Epithelial cell of esophagus (primary cell): ENCODE results near the gene NOD1.
"Not testable (repeated sequence)": the region's sequence is repeated elsewhere in the genome, so short reads cannot be mapped to it uniquely, and the experiment has no call there.

Experiments
- DNase-seq: peaks from one replicate; pipeline ENCODE4 v3.0.0; 2010; ENCODE audit warnings: low read depth
- H3K4me3 ChIP-seq: 2 replicates; pipeline ENCODE4 v1.5.1; 2011; ENCODE audit warnings: mild to moderate bottlenecking, low read length, control low read depth
- CTCF ChIP-seq: IDR thresholded peaks from 2 replicates; pipeline ENCODE4 v1.5.1; 2011; ENCODE audit warnings: low read depth, mild to moderate bottlenecking, low read length, control low read depth, inconsistent platforms; ENCODE audit not compliant: insufficient read depth; ENCODE audit errors: missing control alignments

The NOD1 gene

GRCh38 chr7:30424506-30424905 is 54.1 kb downstream of the NOD1 start:
- no peak for TF ChIP-seq CTCF
- H3K4me3 ChIP-seq = no peak overlapping the region
- DNase-seq = no peak

DNA sequence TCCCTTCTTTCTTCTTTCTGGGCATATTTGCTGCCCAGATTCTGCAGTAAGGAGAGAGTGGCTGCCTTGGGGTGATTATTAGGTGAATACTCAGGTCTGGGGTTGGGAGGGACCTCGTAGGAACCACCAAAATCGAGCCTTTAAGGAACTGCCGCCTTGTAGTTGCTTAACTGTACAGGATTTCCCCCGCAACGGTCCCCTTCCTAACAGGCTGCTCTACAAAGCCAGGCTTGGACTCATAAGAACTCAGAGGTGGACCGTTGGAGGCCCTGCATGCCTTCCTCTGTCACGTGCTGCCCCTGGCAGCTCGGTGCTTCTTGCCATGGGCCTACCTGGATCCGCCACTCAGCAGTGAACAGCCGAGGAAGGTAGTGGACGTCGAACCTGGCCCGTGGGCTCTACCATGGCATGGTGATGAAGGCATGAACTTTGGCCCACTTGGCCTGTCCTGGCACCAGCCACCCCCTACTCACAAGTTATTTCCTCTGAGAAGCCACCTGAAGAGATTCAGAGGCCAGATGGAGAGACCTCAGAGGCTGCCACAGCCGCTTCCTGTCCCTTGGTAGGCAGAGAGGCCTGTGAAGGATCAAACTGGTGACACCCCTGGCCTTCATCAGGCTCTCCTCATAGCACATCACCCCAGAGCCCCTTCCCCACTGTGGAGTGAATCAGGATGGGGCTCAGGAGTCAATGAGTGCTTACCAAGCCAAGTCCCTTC is 54.6 kb downstream of the NOD1 start:
- no peak for TF ChIP-seq CTCF
- no peak for DNase-seq
- no peak overlapping the region for H3K4me3 ChIP-seq

GRCh38 chr7:30422922-30423321 is 55.7 kb downstream of the NOD1 start:
- DNase-seq = peak; percentile 33
- no peak for TF ChIP-seq CTCF
- H3K4me3 ChIP-seq = no peak overlapping the region

DNA sequence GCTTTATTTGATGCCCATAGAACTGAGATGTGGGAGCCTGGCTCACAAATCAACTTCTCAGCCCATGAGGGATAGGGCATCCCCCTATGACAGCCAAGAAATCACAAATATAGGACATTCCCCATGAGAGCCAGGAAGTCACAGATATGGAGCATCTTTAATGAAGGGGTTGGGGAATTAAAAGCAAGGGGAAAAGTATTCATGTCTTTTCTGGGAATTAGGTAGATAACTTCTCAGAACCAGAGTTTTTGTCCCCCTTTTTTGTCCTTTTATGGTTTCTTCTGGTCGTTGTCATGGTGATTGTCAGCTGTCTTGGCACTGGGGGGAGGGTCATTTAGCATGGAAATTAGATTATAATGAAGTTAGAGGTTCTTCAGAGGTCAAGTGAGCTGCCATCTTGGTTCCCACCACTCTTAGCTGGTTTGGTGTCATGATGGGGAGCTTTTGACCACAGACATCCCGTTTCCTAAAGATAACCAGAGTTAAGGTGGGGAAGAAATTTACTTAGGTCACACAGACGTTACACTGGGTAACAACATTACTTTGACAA is 56.9 kb downstream of the NOD1 start:
- TF ChIP-seq CTCF = no peak
- DNase-seq = no peak
- no peak overlapping the region for H3K4me3 ChIP-seq

DNA sequence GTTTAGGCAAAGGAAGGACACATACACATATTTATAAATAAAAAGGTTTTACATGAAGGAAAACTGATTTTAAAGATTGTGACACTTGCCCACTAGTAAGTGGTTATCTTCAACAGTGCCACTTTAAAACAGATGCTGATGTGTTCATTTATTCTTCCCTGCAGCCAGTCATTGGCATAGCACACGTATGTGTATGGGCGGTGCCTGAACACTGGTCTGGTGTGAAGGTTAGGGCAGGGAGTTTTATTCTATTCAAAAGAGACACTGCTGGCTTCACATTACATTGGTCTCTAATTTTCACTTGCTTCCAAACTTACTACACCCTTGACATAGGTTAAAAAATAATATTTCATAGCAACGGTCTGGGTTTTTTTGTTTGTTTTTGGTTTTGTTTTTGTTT is 57.9 kb downstream of the NOD1 start:
- no peak for TF ChIP-seq CTCF
- no peak overlapping the region for H3K4me3 ChIP-seq
- DNase-seq = no peak

DNA sequence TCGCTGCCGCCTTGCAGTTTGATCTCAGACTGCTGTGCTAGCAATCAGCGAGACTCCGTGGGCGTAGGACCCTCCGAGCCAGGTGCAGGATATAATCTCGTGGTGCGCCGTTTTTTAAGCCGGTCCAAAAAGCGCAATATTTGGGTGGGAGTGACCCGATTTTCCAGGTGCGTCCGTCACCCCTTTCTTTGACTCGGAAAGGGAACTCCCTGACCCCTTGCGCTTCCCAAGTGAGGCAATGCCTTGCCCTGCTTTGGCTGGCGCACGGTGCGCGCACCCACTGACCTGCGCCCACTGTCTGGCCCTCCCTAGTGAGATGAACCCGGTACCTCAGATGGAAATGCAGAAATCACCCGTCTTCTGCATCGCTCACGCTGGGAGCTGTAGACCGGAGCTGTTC is 58.5 kb downstream of the NOD1 start:
- DNase-seq, H3K4me3 ChIP-seq: not testable (repeated sequence)

DNA sequence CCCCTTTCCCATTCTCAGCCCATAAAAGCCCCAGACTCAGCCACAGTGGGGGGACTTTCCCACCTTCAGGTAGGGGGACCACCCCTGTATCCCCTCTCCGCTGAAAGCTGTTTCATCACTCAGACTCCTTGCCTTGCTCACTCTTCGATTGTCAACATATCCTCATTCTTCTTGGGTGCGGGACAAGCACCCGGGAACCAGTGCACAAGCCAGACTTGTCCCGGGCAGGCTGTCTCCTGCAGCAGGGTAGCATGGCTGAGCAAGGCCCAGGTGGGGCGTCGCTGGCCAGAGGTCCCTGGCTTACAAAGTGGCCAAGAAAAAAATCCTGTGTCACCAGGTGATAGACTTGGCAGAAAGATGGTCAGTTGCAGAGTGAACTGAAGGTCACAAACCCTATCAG is 64.7 kb downstream of the NOD1 start:
- no peak for DNase-seq
- no peak for TF ChIP-seq CTCF
- no peak overlapping the region for H3K4me3 ChIP-seq
